Thoracic aorta (tissue), 2 donors: ENCODE results near the gene BMP2K. TPM values are rescaled to one million over a fixed set of nuclear protein-coding genes. Genes with fewer than 3 reads are reported as not detected.

Experiments
- ATAC-seq: fragments of 150-250 bp; one replicate; pipeline ENCODE4 v1.8.0; 2017; ENCODE audit warnings: low read depth; ENCODE audit not compliant: insufficient number of reproducible peaks, low FRiP score
- DNase-seq: peaks from one replicate; pipeline ENCODE4 v3.0.0-alpha.2; 2020; ENCODE audit warnings: low spot score
- H3K27ac ChIP-seq, 2 donors: fragments of 200-600 bp; sonication (generic); 1 replicate in 1 of 2; 2 replicates in 1 of 2; pipeline ENCODE4 v1.5.1; 2016; ENCODE audit warnings: mild to moderate bottlenecking in 2 of 2, moderate library complexity in 2 of 2
- H3K27me3 ChIP-seq: fragments of 200-600 bp; sonication (generic); replicated peaks from 2 replicates; pipeline ENCODE4 v1.6.0; 2016; ENCODE audit warnings: mild to moderate bottlenecking; ENCODE audit not compliant: insufficient read depth
- H3K36me3 ChIP-seq: fragments of 200-600 bp; sonication (generic); one replicate; pipeline ENCODE4 v1.5.1; 2016
- H3K4me1 ChIP-seq, 2 donors: fragments of 200-600 bp; sonication (generic); 1 replicate in 1 of 2; 2 replicates in 1 of 2; pipeline versions ENCODE4 v1.5.1 to v1.6.0; 2016; ENCODE audit warnings: low read depth in 2 of 2, mild to moderate bottlenecking in 1 of 2; ENCODE audit not compliant: control insufficient read depth in 1 of 2
- H3K4me3 ChIP-seq: fragments of 200-600 bp; sonication (generic); 2 replicates; pipeline ENCODE4 v1.5.1; 2016; ENCODE audit warnings: mild to moderate bottlenecking
- H3K9me3 ChIP-seq: fragments of 200-600 bp; sonication (generic); 2 replicates; pipeline ENCODE4 v1.5.1; 2016
- CTCF ChIP-seq: fragments of 200-600 bp; sonication (generic); IDR thresholded peaks from one replicate; pipeline ENCODE4 v1.5.1; 2019; ENCODE audit warnings: antibody characterized with exemption
- total RNA-seq, 2 donors: library from RNA; depleted of rRNA; stranded (reverse); fragments of >200 nt; gene quantifications; one replicate each; pipeline versions ENCODE4 v1.1.0 to v1.2.3, GENCODE V29; 2016

The BMP2K gene
- total RNA-seq, 2 donors from 2014 or later: 41.8 to 74.4 TPM

- H3K4me3 ChIP-seq: no peak overlapping the region
- H3K36me3 ChIP-seq: peaks cover 4% of the 10 kb centered on the region
- H3K9me3 ChIP-seq: no peaks in the 10 kb centered on the region
- H3K27ac ChIP-seq: no peak overlapping the region
- TF ChIP-seq CTCF: no peak
- ATAC-seq: no peak
- H3K4me1 ChIP-seq: peaks cover 0 to 5% of the 10 kb centered on the region in 2 donors
- DNase-seq: no peak
- H3K27me3 ChIP-seq: no peaks in the 10 kb centered on the region
These were observed 113.8 kb downstream of the BMP2K start for GRCh38 chr4:78889955-78890354.

- Histone ChIP-seq H3K9me3 (no peaks in the 10 kb centered on the region), H3K27me3 (no peaks in the 10 kb centered on the region), H3K27ac (no peak overlapping the region), H3K4me3 (no peak overlapping the region), H3K36me3 (peaks cover 4% of the 10 kb centered on the region), H3K4me1 (no peaks in the 10 kb centered on the region)
- no peak for TF ChIP-seq CTCF
- no peak for ATAC-seq
- no peak for DNase-seq
These were observed 123.2 kb downstream of the BMP2K start for GRCh38 chr4:78899302-78899701.

- Histone ChIP-seq H3K27me3 (no peaks in the 10 kb centered on the region), H3K9me3 (no peaks in the 10 kb centered on the region), H3K4me1 (no peaks in the 10 kb centered on the region), H3K27ac (no peak overlapping the region), H3K36me3 (no peaks in the 10 kb centered on the region), H3K4me3 (no peak overlapping the region)
- DNase-seq: no peak
- no peak for ATAC-seq
- TF ChIP-seq CTCF: no peak
These were observed 125.7 kb downstream of the BMP2K start for GRCh38 chr4:78901882-78902281.

- Histone ChIP-seq H3K27me3 (no peaks in the 10 kb centered on the region), H3K4me3 (no peak overlapping the region), H3K4me1 (no peaks in the 10 kb centered on the region), H3K36me3 (no peaks in the 10 kb centered on the region), H3K9me3 (no peaks in the 10 kb centered on the region), H3K27ac (no peak overlapping the region)
- ATAC-seq (no peak), DNase-seq (no peak)
- no peak for TF ChIP-seq CTCF
These were observed 126.1 kb downstream of the BMP2K start for GRCh38 chr4:78902298-78902697.

- no peaks in the 10 kb centered on the region for H3K9me3 ChIP-seq
- no peak for TF ChIP-seq CTCF
These were observed 128.0 kb downstream of the BMP2K start for GRCh38 chr4:78904143-78904542.

More at GRCh38 chr4:78904143-78904542, 128.0 kb downstream of the BMP2K start:
- H3K4me1 ChIP-seq: no peaks in the 10 kb centered on the region
- H3K36me3 ChIP-seq: no peaks in the 10 kb centered on the region
- H3K27me3 ChIP-seq: no peaks in the 10 kb centered on the region
- ATAC-seq (no peak), DNase-seq (no peak)
- H3K27ac ChIP-seq: no peak overlapping the region
- H3K4me3 ChIP-seq: no peak overlapping the region
